SK-N-MC (cell line): Measurements from ENCODE around the gene FMO1.

Experiments
- EZH2 ChIP-seq: fragments of 200-600 bp; sonication (generic); IDR thresholded peaks from one replicate; pipeline ENCODE4 v1.6.1; 2017; ENCODE audit warnings: antibody characterized with exemption
- FOXP2 ChIP-seq: optimal IDR thresholded peaks from 2 replicates; pipeline ENCODE3; 2011; ENCODE audit warnings: mild to moderate bottlenecking, moderate library complexity; ENCODE audit not compliant: insufficient read depth; ENCODE audit errors: extremely low read length, control extremely low read depth
- POLR2AphosphoS5 ChIP-seq: IDR thresholded peaks from 2 replicates; pipeline ENCODE4 v1.6.1; 2012; ENCODE audit warnings: mild to moderate bottlenecking, low read depth, low read length, borderline replicate concordance

- TF ChIP-seq EZH2 (no peak), POLR2AphosphoS5 (no peak), FOXP2 (no peak)
These were observed 15.1 kb upstream of the FMO1 start for GRCh38 chr1:171233183-171233582.
